Smooth muscle cell (in vitro differentiated cells): ENCODE measurements around the gene SPOCD1. TPM values are rescaled to one million over a fixed set of nuclear protein-coding genes. Genes with fewer than 3 reads are reported as not detected.

Source experiments
- DNase-seq: peaks from one replicate; lab custom pipeline; 2025; ENCODE audit not compliant: unreplicated experiment; lab: John Stamatoyannopoulos, UW
- H2AFZ ChIP-seq: fragments of 200-600 bp; sonication (generic); 2 replicates; pipeline ENCODE4 v1.6.0; 2016; ENCODE audit warnings: antibody characterized with exemption, low read depth, mild to moderate bottlenecking
- H3F3A ChIP-seq: fragments of 200-600 bp; sonication (generic); 2 replicates; pipeline ENCODE4 v1.6.0; 2017; ENCODE audit warnings: antibody characterized with exemption, low read depth
- H3K27ac ChIP-seq: fragments of 200-600 bp; sonication (generic); 2 replicates; pipeline ENCODE4 v1.5.1; 2016; ENCODE audit warnings: low read depth, mild to moderate bottlenecking
- H3K27me3 ChIP-seq: fragments of 200-600 bp; sonication (generic); 2 replicates; pipeline ENCODE4 v1.6.1; 2016; ENCODE audit warnings: low read depth, mild to moderate bottlenecking
- H3K36me3 ChIP-seq: fragments of 200-600 bp; sonication (generic); 2 replicates; pipeline ENCODE4 v1.5.1; 2016; ENCODE audit warnings: low read depth
- H3K4me1 ChIP-seq: fragments of 200-600 bp; sonication (generic); 2 replicates; pipeline ENCODE4 v1.5.1; 2016; ENCODE audit warnings: low read depth
- H3K4me2 ChIP-seq: fragments of 200-600 bp; sonication (generic); 2 replicates; pipeline ENCODE4 v1.6.0; 2016; ENCODE audit warnings: mild to moderate bottlenecking
- H3K4me3 ChIP-seq: fragments of 200-600 bp; sonication (generic); 2 replicates; pipeline ENCODE4 v1.5.1; 2016; ENCODE audit warnings: mild to moderate bottlenecking
- H3K79me2 ChIP-seq: fragments of 200-600 bp; sonication (generic); 2 replicates; pipeline ENCODE4 v1.6.0; 2016; ENCODE audit warnings: low read depth, mild to moderate bottlenecking
- H3K9ac ChIP-seq: fragments of 200-600 bp; sonication (generic); 2 replicates; pipeline ENCODE4 v1.6.0; 2016; ENCODE audit warnings: low read depth
- H3K9me3 ChIP-seq: fragments of 200-600 bp; sonication (generic); replicated peaks from 2 replicates; pipeline ENCODE4 v1.5.1; 2016; ENCODE audit warnings: low read depth
- H4K20me1 ChIP-seq: fragments of 200-600 bp; sonication (generic); 2 replicates; pipeline ENCODE4 v1.6.0; 2016; ENCODE audit warnings: low read depth
- CTCF ChIP-seq: fragments of 200-600 bp; sonication (generic); IDR thresholded peaks from 2 replicates; pipeline ENCODE4 v1.5.1; 2017; ENCODE audit warnings: borderline replicate concordance, mild to moderate bottlenecking, antibody characterized with exemption; ENCODE audit not compliant: insufficient read depth, poor library complexity, severe bottlenecking
- WGBS: methylation state at CpG from one replicate; pipeline ENCODE4 v1.1.7; 2016; ENCODE audit warnings: low lambda C conversion rate; 5-methylcytosine and 5-hydroxymethylcytosine counted together
- polyA plus RNA-seq: library from polyadenylated mRNA; unstranded; fragments of >200 nt; fragmentation: Nextera tagmentation; extraction: Ambion mirVana; gene quantifications from 2 replicates; pipeline ENCODE4 v1.2.1, GENCODE V29; 2016
- total RNA-seq: library from RNA; depleted of rRNA; stranded (reverse); fragments of >200 nt; gene quantifications from 2 replicates; pipeline ENCODE4 v1.2.3, GENCODE V29; 2014

SPOCD1 gene
- total and polyA plus RNA-seq, 2 experiments from 2014 or later: 39.5 to 45.3 TPM

- peak overlapping the region; percentile 100 for H3K4me2 ChIP-seq
Measured at GRCh38 chr1:31761883-31762282, 53.9 kb downstream of the SPOCD1 start.

GRCh38 chr1:31760471-31761470, 55.1 kb downstream of the SPOCD1 start:
- Histone ChIP-seq H2AFZ (peak overlapping the region; percentile 99), H3F3A (peaks cover 3% of the 10 kb centered on the region), H3K27me3 (no peaks in the 10 kb centered on the region), H3K79me2 (no peaks in the 10 kb centered on the region), H3K4me2 (peak overlapping the region; percentile 100), H4K20me1 (peaks cover 12% of the 10 kb centered on the region), H3K4me1 (peaks cover 35% of the 10 kb centered on the region), H3K27ac (peak overlapping the region; percentile 67), H3K36me3 (no peaks in the 10 kb centered on the region), H3K9me3 (no peaks in the 10 kb centered on the region), H3K4me3 (peak overlapping the region; percentile 98), H3K9ac (peak overlapping the region; percentile 94)
- TF ChIP-seq CTCF: no peak
- WGBS: 2% methylated on average over 31 of the region's 63 CpGs
- DNase-seq: peak; percentile 29

More at GRCh38 chr1:31761883-31762282, 53.9 kb downstream of the SPOCD1 start:
- Histone ChIP-seq H3K4me1 (peaks cover 35% of the 10 kb centered on the region), H3K9ac (no peak overlapping the region), H3K27ac (peak overlapping the region; percentile 67), H3K36me3 (no peaks in the 10 kb centered on the region), H3K9me3 (no peaks in the 10 kb centered on the region), H2AFZ (no peak overlapping the region), H3F3A (peaks cover 3% of the 10 kb centered on the region), H3K27me3 (no peaks in the 10 kb centered on the region), H3K79me2 (no peaks in the 10 kb centered on the region), H4K20me1 (peaks cover 12% of the 10 kb centered on the region), H3K4me3 (no peak overlapping the region)
- DNase-seq: no peak
- TF ChIP-seq CTCF: no peak
- WGBS: 20% methylated on average over 4 of the region's 6 CpGs

GRCh38 chr1:31759298-31760023, 56.4 kb downstream of the SPOCD1 start:
- Histone ChIP-seq H3F3A (peaks cover 3% of the 10 kb centered on the region), H3K9ac (peak overlapping the region; percentile 94), H3K36me3 (no peaks in the 10 kb centered on the region), H3K27ac (no peak overlapping the region), H3K4me1 (peaks cover 28% of the 10 kb centered on the region), H3K9me3 (no peaks in the 10 kb centered on the region), H2AFZ (no peak overlapping the region), H4K20me1 (peaks cover 12% of the 10 kb centered on the region), H3K4me3 (no peak overlapping the region), H3K79me2 (no peaks in the 10 kb centered on the region), H3K4me2 (peak overlapping the region; percentile 100), H3K27me3 (no peaks in the 10 kb centered on the region)
- no peak for DNase-seq
- TF ChIP-seq CTCF: no peak
- 84% methylated on average over 10 of the region's 10 CpGs for WGBS
